Measurements from ENCODE around the gene VANGL2.
"Not testable (repeated sequence)": the region's sequence is repeated elsewhere in the genome, so short reads cannot be mapped to it uniquely, and the experiment has no call there.

VANGL2 gene

GRCh38 chr1:160375788-160376524 is 24.4 kb upstream of the VANGL2 start:
- H3K4me3 ChIP-seq (ENCODE audit: low read depth, low read length), result no peak overlapping the region
- peak; percentile 37 for DNase-seq (ENCODE audit: low read depth)
- TF ChIP-seq CTCF (conservative IDR thresholded peaks at IDR 0.05; ENCODE audit: low read depth, low read length), result no peak

- no peak overlapping the region for H3K4me3 ChIP-seq (ENCODE audit: low read depth, low read length)
- DNase-seq (ENCODE audit: low read depth), result peak; percentile 87
- peak; percentile 95 for TF ChIP-seq CTCF (conservative IDR thresholded peaks at IDR 0.05; ENCODE audit: low read depth, low read length)
These were observed 23.7 kb upstream of the VANGL2 start for GRCh38 chr1:160376525-160377131.

GRCh38 chr1:160377585-160378206 is 22.7 kb upstream of the VANGL2 start:
- peak; percentile 17 for DNase-seq (ENCODE audit: low read depth)
- no peak overlapping the region for H3K4me3 ChIP-seq (ENCODE audit: low read depth, low read length)
- no peak for TF ChIP-seq CTCF (conservative IDR thresholded peaks at IDR 0.05; ENCODE audit: low read depth, low read length)

GRCh38 chr1:160384812-160385211 is 15.6 kb upstream of the VANGL2 start:
- not testable (repeated sequence) for H3K4me3 ChIP-seq (ENCODE audit: low read depth, low read length); DNase-seq (ENCODE audit: low read depth)

- not testable (repeated sequence) for H3K4me3 ChIP-seq (ENCODE audit: low read depth, low read length); DNase-seq (ENCODE audit: low read depth)
These were observed 12.0 kb upstream of the VANGL2 start for GRCh38 chr1:160388406-160388805.

GRCh38 chr1:160394673-160395072 is 5.7 kb upstream of the VANGL2 start:
- no peak for TF ChIP-seq CTCF (conservative IDR thresholded peaks at IDR 0.05; ENCODE audit: low read depth, low read length)
- H3K4me3 ChIP-seq (ENCODE audit: low read depth, low read length), result no peak overlapping the region
- DNase-seq (ENCODE audit: low read depth), result no peak

- TF ChIP-seq CTCF (conservative IDR thresholded peaks at IDR 0.05; ENCODE audit: low read depth, low read length), result no peak
- DNase-seq (ENCODE audit: low read depth), result no peak
- H3K4me3 ChIP-seq (ENCODE audit: low read depth, low read length), result no peak overlapping the region
These were observed 2.7 kb upstream of the VANGL2 start for GRCh38 chr1:160397651-160398050.

- no peak for DNase-seq (ENCODE audit: low read depth)
- TF ChIP-seq CTCF (conservative IDR thresholded peaks at IDR 0.05; ENCODE audit: low read depth, low read length), result no peak
- H3K4me3 ChIP-seq (ENCODE audit: low read depth, low read length), result no peak overlapping the region
These were observed 1.5 kb upstream of the VANGL2 start for GRCh38 chr1:160398823-160399222.
